NCI-H1694 (cell line): ENCODE measurements around the gene CA11.
"Not testable (repeated sequence)": the region's sequence is repeated elsewhere in the genome, so short reads cannot be mapped to it uniquely, and the experiment has no call there.

Experiments used
- DNase-seq: peaks from one replicate; lab custom pipeline; 2025; lab: John Stamatoyannopoulos, UW

CA11 gene

GRCh38 chr19:48646001-48646721, at the start of gene CA11:
TSS of gene CA11 (minus strand) at chr19:48646187. CDS start at chr19:48645632, 555 bp downstream.
- DNase-seq = peak; percentile 85

- not testable (repeated sequence) for DNase-seq
Measured at GRCh38 chr19:48693629-48694028, 47.6 kb upstream of the CA11 start.

GRCh38 chr19:48689449-48689848, 43.5 kb upstream of the CA11 start:
- no peak for DNase-seq

GRCh38 chr19:48687776-48688175, 41.8 kb upstream of the CA11 start:
- no peak for DNase-seq

GRCh38 chr19:48686637-48687036, 40.6 kb upstream of the CA11 start:
- DNase-seq = not testable (repeated sequence)

- no peak for DNase-seq
Measured at GRCh38 chr19:48686088-48686487, 40.1 kb upstream of the CA11 start.

GRCh38 chr19:48685583-48685982, 39.6 kb upstream of the CA11 start:
- no peak for DNase-seq

- DNase-seq = no peak
Measured at GRCh38 chr19:48683349-48683748, 37.4 kb upstream of the CA11 start.

- DNase-seq = no peak
Measured at GRCh38 chr19:48681127-48681470, 35.1 kb upstream of the CA11 start.

- no peak for DNase-seq
Measured at GRCh38 chr19:48680436-48681126, 34.6 kb upstream of the CA11 start.

- DNase-seq = not testable (repeated sequence)
Measured at GRCh38 chr19:48680006-48680405, 34.0 kb upstream of the CA11 start.

- DNase-seq = no peak
Measured at GRCh38 chr19:48678201-48678600, 32.2 kb upstream of the CA11 start.

GRCh38 chr19:48676887-48677286, 30.9 kb upstream of the CA11 start:
- DNase-seq = no peak

GRCh38 chr19:48676487-48676886, 30.5 kb upstream of the CA11 start:
- DNase-seq = no peak

- peak; percentile 93 for DNase-seq
Measured at GRCh38 chr19:48674921-48675824, 29.2 kb upstream of the CA11 start.

GRCh38 chr19:48674216-48674809, 28.3 kb upstream of the CA11 start:
- no peak for DNase-seq

- no peak for DNase-seq
Measured at GRCh38 chr19:48673436-48674100, 27.6 kb upstream of the CA11 start.

GRCh38 chr19:48672994-48673393, 27.0 kb upstream of the CA11 start, which contains the start of gene NTN5:
TSS of gene NTN5 (minus strand) at chr19:48673017. CDS start at chr19:48670986, 2,031 bp downstream.
- no peak for DNase-seq

GRCh38 chr19:48671446-48671995, 25.5 kb upstream of the CA11 start:
- peak; percentile 64 for DNase-seq

GRCh38 chr19:48670699-48671445, 24.9 kb upstream of the CA11 start:
- no peak for DNase-seq
